NCI-H128 (cell line): ENCODE data around the gene CACNA1B.
"Not testable (repeated sequence)": the region's sequence is repeated elsewhere in the genome, so short reads cannot be mapped to it uniquely, and the experiment has no call there.

Source experiments
- DNase-seq: peaks from one replicate; lab custom pipeline; 2025; ENCODE audit not compliant: unreplicated experiment; lab: John Stamatoyannopoulos, UW

Gene CACNA1B

DNA sequence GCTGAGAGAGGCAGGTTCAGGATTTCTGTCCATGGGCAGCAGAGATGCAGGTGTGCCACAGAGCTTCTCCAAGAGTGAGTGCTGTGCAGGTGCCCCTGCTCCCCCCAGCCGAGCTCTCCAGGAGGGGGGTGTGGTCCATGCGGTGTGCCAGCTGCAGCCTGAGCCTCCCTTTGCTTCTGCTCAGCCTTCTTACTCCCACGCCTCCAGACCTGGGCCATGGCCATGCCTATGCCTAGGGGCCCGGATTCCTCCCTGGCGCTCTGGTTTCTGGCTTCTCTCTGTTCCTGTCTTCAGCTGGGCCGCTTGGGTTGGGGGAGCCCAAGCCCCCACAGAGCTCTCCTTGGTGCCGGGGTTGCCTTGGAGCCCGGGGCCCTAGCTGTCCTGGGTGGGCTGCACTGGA lies 133.3 kb downstream of the CACNA1B start:
- DNase-seq, result no peak

- DNase-seq, result no peak
These were observed 134.4 kb downstream of the CACNA1B start for GRCh38 chr9:138011951-138012500.

- DNase-seq, result no peak
These were observed 135.7 kb downstream of the CACNA1B start for GRCh38 chr9:138013273-138013672.

GRCh38 chr9:138013836-138014562 lies 136.4 kb downstream of the CACNA1B start:
- no peak for DNase-seq

- DNase-seq, result no peak
These were observed 137.0 kb downstream of the CACNA1B start for GRCh38 chr9:138014563-138014945.

GRCh38 chr9:138015021-138015829 lies 137.6 kb downstream of the CACNA1B start:
- DNase-seq, result no peak

GRCh38 chr9:138016406-138017187 lies 139.0 kb downstream of the CACNA1B start:
- no peak for DNase-seq

GRCh38 chr9:138017200-138017599 lies 139.6 kb downstream of the CACNA1B start:
- DNase-seq, result no peak

GRCh38 chr9:138019514-138019913 lies 141.9 kb downstream of the CACNA1B start:
- not testable (repeated sequence) for DNase-seq

- DNase-seq, result no peak
These were observed 142.7 kb downstream of the CACNA1B start for GRCh38 chr9:138020120-138020794.

DNA sequence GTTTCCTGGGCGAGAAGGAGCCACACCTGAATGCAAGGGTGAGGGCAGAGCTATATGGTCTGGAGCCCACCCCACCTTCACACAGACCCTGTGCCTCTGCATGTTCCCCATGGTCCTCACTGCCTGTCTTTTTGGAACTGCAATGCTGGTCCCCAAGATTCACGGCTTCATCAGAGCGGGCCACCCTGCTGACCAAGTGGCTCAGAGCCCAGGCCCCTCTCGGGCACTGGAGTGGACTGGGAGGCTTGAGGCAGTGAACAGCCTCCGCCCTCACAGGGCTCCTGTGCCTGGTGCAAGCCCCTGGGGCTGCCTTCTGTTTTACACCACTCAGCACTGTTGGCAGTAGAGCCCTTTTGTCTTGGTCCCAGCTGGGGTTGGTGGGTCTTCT lies 143.2 kb downstream of the CACNA1B start:
- DNase-seq, result no peak

- DNase-seq, result no peak
These were observed 143.9 kb downstream of the CACNA1B start for GRCh38 chr9:138021251-138022056.

GRCh38 chr9:138022121-138022741 lies 144.6 kb downstream of the CACNA1B start:
- DNase-seq, result no peak

- DNase-seq, result no peak
These were observed 145.3 kb downstream of the CACNA1B start for GRCh38 chr9:138022756-138023393.

- no peak for DNase-seq
These were observed 146.0 kb downstream of the CACNA1B start for GRCh38 chr9:138023394-138024124.

GRCh38 chr9:138024131-138024530 lies 146.5 kb downstream of the CACNA1B start:
- no peak for DNase-seq

GRCh38 chr9:138024831-138025291 lies 147.3 kb downstream of the CACNA1B start:
- DNase-seq, result no peak

DNA sequence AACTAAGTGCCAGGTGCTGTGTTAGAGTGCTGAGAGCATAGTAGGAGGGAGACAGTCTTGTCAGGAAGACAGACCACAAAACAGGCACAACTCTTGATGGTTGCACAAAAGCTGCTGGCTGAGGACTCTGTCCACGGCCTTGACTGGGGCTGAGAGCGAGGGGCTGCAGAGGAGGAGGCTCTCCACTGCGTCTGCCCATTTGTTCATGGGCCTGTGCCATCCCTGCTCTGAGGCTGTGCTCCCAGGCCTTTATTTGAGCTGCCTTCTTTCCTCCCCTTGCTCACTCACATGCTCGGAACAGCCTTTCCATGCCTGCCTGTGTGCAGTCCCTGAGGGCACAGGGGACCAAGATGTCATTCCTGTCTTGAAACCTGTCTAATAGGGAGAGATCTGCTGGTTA lies 147.8 kb downstream of the CACNA1B start:
- DNase-seq, result no peak
